Keratinocyte (primary cell): Measurements from ENCODE around the gene NEBL. TPM values are rescaled to one million over a fixed set of nuclear protein-coding genes. Genes with fewer than 3 reads are reported as not detected.

Experiments used
- DNase-seq: peaks from one replicate; pipeline ENCODE4 v3.0.0-alpha.2; 2011; ENCODE audit warnings: low read depth, missing footprints, low spot score
- FAIRE-seq: peaks from 2 replicates; lab custom pipeline; 2011; peaks lifted over from hg19 to GRCh38; lab: Jason Lieb, UNC
- H2AFZ ChIP-seq: 2 replicates; pipeline ENCODE4 v1.6.0; 2012; ENCODE audit warnings: low read length, control low read depth, inconsistent platforms; ENCODE audit not compliant: control insufficient read depth
- H3K27ac ChIP-seq: 2 replicates; pipeline ENCODE4 v1.5.1; 2011; ENCODE audit warnings: low read length; ENCODE audit not compliant: control insufficient read depth, insufficient read depth
- H3K27me3 ChIP-seq: 3 replicates; pipeline ENCODE4 v1.6.0; 2011; ENCODE audit warnings: low read length; ENCODE audit not compliant: control insufficient read depth, insufficient read depth; ENCODE audit errors: extremely low read depth
- H3K36me3 ChIP-seq, 2 experiments: 2 replicates in 1 of 2; 3 replicates in 1 of 2; pipeline ENCODE4 v1.5.1; 2011; ENCODE audit warnings: low read length in 2 of 2, mild to moderate bottlenecking in 1 of 2; ENCODE audit not compliant: control insufficient read depth in 2 of 2, insufficient read depth in 2 of 2; ENCODE audit errors: extremely low read depth in 1 of 2
- H3K4me1 ChIP-seq: 3 replicates; pipeline ENCODE4 v1.5.1; 2011; ENCODE audit warnings: low read length; ENCODE audit not compliant: control insufficient read depth, insufficient read depth; ENCODE audit errors: extremely low read depth
- H3K4me2 ChIP-seq: 3 replicates; pipeline ENCODE4 v1.6.0; 2011; ENCODE audit warnings: low read depth, low read length; ENCODE audit not compliant: control insufficient read depth, insufficient read depth; ENCODE audit errors: extremely low read depth
- H3K4me3 ChIP-seq, 3 experiments: fragments of 200-600 bp in 1 of 3; sonication (generic) in 1 of 3; 2 replicates in 2 of 3; 3 replicates in 1 of 3; pipeline ENCODE4 v1.5.1; 2011 to 2016; ENCODE audit warnings: low read length in 3 of 3, mild to moderate bottlenecking in 3 of 3, control low read depth in 2 of 3, inconsistent platforms in 1 of 3, low read depth in 1 of 3, mixed read lengths in 1 of 3, mixed run types in 1 of 3, moderate library complexity in 1 of 3; ENCODE audit not compliant: control insufficient read depth in 2 of 3, insufficient read depth in 2 of 3; ENCODE audit errors: extremely low read depth in 1 of 3
- H3K79me2 ChIP-seq: 2 replicates; pipeline ENCODE4 v1.6.0; 2012; ENCODE audit warnings: low read length; ENCODE audit not compliant: control insufficient read depth, insufficient read depth
- H3K9ac ChIP-seq: 3 replicates; pipeline ENCODE4 v1.6.0; 2011; ENCODE audit warnings: low read length; ENCODE audit not compliant: control insufficient read depth, insufficient read depth; ENCODE audit errors: extremely low read depth
- H3K9me1 ChIP-seq: 3 replicates; pipeline ENCODE4 v1.6.0; 2011; ENCODE audit warnings: low read length; ENCODE audit not compliant: control insufficient read depth, insufficient read depth; ENCODE audit errors: extremely low read depth
- H3K9me3 ChIP-seq: 2 replicates; pipeline ENCODE4 v1.5.1; 2012; ENCODE audit warnings: low read depth, low read length; ENCODE audit not compliant: control insufficient read depth
- H4K20me1 ChIP-seq: 3 replicates; pipeline ENCODE4 v1.6.0; 2011; ENCODE audit warnings: low read length; ENCODE audit not compliant: control insufficient read depth, insufficient read depth; ENCODE audit errors: extremely low read depth
- CTCF ChIP-seq, 3 experiments: IDR thresholded peaks in 1 of 3; conservative IDR thresholded peaks in 1 of 3; optimal IDR thresholded peaks in 1 of 3; 2 replicates in 2 of 3; 3 replicates in 1 of 3; pipeline versions ENCODE3 to v1.5.1; 2011; ENCODE audit warnings: low read length in 3 of 3, mild to moderate bottlenecking in 3 of 3, moderate library complexity in 2 of 3, control low read depth in 1 of 3, inconsistent platforms in 1 of 3; ENCODE audit not compliant: insufficient read depth in 2 of 3; ENCODE audit errors: extremely low read depth in 1 of 3
- EZH2 ChIP-seq: IDR thresholded peaks from one replicate; pipeline ENCODE4 v1.6.1; 2012; ENCODE audit warnings: inconsistent platforms, mild to moderate bottlenecking, low read length, moderate library complexity
- dilution Hi-C: fragments of 300-500 bp; cut with MboI; formaldehyde crosslinking; loops from one replicate; pipeline ENCODE4 v1.7.0; 2020; ENCODE audit warnings: low sequenced_read_pairs; ENCODE audit not compliant: extremely low pct_ligation_motif_present
- polyA plus RNA-seq, 5 experiments: library from polyadenylated mRNA; depleted of rRNA in 3 of 5; stranded (reverse) in 3 of 5; stranded (forward) in 1 of 5; unstranded in 1 of 5; fragments of >200 nt; gene quantifications; 1 replicate in 1 of 5; 2 replicates in 3 of 5; 3 replicates in 1 of 5; pipeline versions ENCODE4 v1.2.1 to v1.2.3, GENCODE V29; 2011 to 2012; ENCODE audit warnings: missing spikeins in 2 of 5, low read depth in 1 of 5, low replicate concordance in 1 of 5

The NEBL gene
- polyA plus RNA-seq, 1 donor (not counting 4 experiments of a cell fraction or from before 2014, with no cell fraction given): 4.5 TPM

GRCh38 chr10:20745556-20746375 is 151.3 kb downstream of the NEBL start:
- no peaks in the 10 kb centered on the region for H3K9me1 ChIP-seq
- H3K9ac ChIP-seq: no peak overlapping the region
- dilution Hi-C loops: no loop called here
- H3K27me3 ChIP-seq: no peaks in the 10 kb centered on the region
- DNase-seq: no peak
- H3K79me2 ChIP-seq: no peaks in the 10 kb centered on the region
- TF ChIP-seq CTCF (optimal IDR thresholded peaks at IDR 0.05 in 1 of 3, IDR thresholded peaks at IDR 0.05 in 1 of 3, conservative IDR thresholded peaks at IDR 0.05 in 1 of 3; ENCODE audit: extremely low read depth in 1 of 3, insufficient read depth in 2 of 3, low read length in 3 of 3) (no peak), EZH2 (no peak)
- no peaks in the 10 kb centered on the region for H3K4me1 ChIP-seq
- H3K4me2 ChIP-seq: no peak overlapping the region
- H4K20me1 ChIP-seq: no peaks in the 10 kb centered on the region
- H2AFZ ChIP-seq: no peak overlapping the region
- H3K36me3 ChIP-seq: no peaks in the 10 kb centered on the region
- H3K4me3 ChIP-seq: no peak overlapping the region
- FAIRE-seq: no peak
- no peak overlapping the region for H3K27ac ChIP-seq
- H3K9me3 ChIP-seq: no peaks in the 10 kb centered on the region

- Histone ChIP-seq H3K79me2 (no peaks in the 10 kb centered on the region), H3K4me3 (no peak overlapping the region), H3K27me3 (no peaks in the 10 kb centered on the region), H2AFZ (no peak overlapping the region), H3K9me3 (no peaks in the 10 kb centered on the region), H3K9ac (no peak overlapping the region), H3K36me3 (no peaks in the 10 kb centered on the region), H3K27ac (no peak overlapping the region), H3K9me1 (no peaks in the 10 kb centered on the region), H3K4me1 (no peaks in the 10 kb centered on the region), H4K20me1 (no peaks in the 10 kb centered on the region), H3K4me2 (no peak overlapping the region)
- FAIRE-seq: no peak
- DNase-seq: no peak
- TF ChIP-seq EZH2 (no peak), CTCF (optimal IDR thresholded peaks at IDR 0.05 in 1 of 3, IDR thresholded peaks at IDR 0.05 in 1 of 3, conservative IDR thresholded peaks at IDR 0.05 in 1 of 3; ENCODE audit: extremely low read depth in 1 of 3, insufficient read depth in 2 of 3, low read length in 3 of 3) (no peak)
- dilution Hi-C loops: no loop called here
Observed at GRCh38 chr10:20744821-20745220, 152.3 kb downstream of the NEBL start.
